Mammary epithelial cell (primary cell): ENCODE results near the gene AHCYL1.

Experiments
- CTCF ChIP-seq, 2 donors: IDR thresholded peaks in 1 of 2; conservative IDR thresholded peaks in 1 of 2; 2 replicates each; pipeline ENCODE4 v1.5.1; 2011 to 2012; ENCODE audit warnings: inconsistent platforms in 2 of 2, low read length in 2 of 2, mild to moderate bottlenecking in 2 of 2, control low read depth in 1 of 2, low read depth in 1 of 2; ENCODE audit not compliant: insufficient read depth in 1 of 2; ENCODE audit errors: extremely low read depth in 1 of 2
- EZH2 ChIP-seq: IDR thresholded peaks from 2 replicates; pipeline ENCODE4 v1.6.1; 2012; ENCODE audit warnings: low read length, inconsistent platforms, borderline replicate concordance

GRCh38 chr1:110024613-110025012 is 40.0 kb downstream of the AHCYL1 start:
- TF ChIP-seq CTCF (conservative IDR thresholded peaks at IDR 0.05 in 1 of 2, IDR thresholded peaks at IDR 0.05 in 1 of 2; ENCODE audit: extremely low read depth in 1 of 2, insufficient read depth in 1 of 2, low read depth in 1 of 2, low read length in 2 of 2) (no peak), EZH2 (no peak)
